ENCODE measurements around the gene SLC39A11. TPM values are rescaled to one million over a fixed set of nuclear protein-coding genes. Genes with fewer than 3 reads are reported as not detected.

The SLC39A11 gene
- total RNA-seq, 1 donor from 2014 or later: 46.1 TPM

- ATAC-seq (no peak), DNase-seq (ENCODE audit: low spot score) (no peak)
Observed at GRCh38 chr17:72984145-72984925, 108.2 kb downstream of the SLC39A11 start.

GRCh38 chr17:72982680-72983079 is 109.8 kb downstream of the SLC39A11 start:
- ATAC-seq: peak; percentile 82
- DNase-seq (ENCODE audit: low spot score): no peak

- DNase-seq (ENCODE audit: low spot score) (no peak), ATAC-seq (no peak)
Observed at GRCh38 chr17:72978593-72979218, 113.8 kb downstream of the SLC39A11 start.

DNA sequence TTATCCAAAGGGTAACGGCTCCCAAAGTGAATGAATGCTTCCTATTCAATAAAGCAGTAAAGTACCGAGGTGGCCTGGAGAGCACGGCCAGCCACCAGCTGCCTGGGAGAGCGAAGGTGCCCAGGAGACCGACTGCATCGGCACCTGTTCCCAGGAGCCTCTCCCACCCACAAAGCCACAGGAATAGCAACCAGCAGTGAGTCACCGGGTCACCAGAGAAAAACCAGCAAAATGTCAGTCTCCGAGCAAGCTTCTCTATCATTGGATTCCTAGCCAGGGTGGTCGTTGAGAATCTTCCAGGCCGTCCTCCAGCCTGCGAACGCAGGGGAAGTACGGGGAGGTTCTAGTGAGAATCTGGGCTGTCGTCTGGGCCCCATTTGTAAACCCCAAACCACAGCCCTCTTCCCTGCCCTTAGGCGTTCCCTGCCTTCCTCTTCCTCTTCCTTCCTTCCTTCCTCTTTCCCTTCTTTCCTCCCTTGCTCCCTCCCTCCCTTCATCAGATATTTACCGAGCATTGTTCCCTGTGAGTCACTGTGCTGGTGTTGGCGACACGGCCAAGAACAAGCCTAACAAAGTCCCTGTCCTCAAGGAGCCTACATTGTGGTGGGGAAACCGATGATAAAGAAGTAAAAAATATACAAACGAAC is 114.6 kb downstream of the SLC39A11 start:
- ATAC-seq (no peak), DNase-seq (ENCODE audit: low spot score) (no peak)

GRCh38 chr17:72976971-72977770 is 115.3 kb downstream of the SLC39A11 start:
- peak; percentile 65 for DNase-seq (ENCODE audit: low spot score)
- peak; percentile 87 for ATAC-seq

DNA sequence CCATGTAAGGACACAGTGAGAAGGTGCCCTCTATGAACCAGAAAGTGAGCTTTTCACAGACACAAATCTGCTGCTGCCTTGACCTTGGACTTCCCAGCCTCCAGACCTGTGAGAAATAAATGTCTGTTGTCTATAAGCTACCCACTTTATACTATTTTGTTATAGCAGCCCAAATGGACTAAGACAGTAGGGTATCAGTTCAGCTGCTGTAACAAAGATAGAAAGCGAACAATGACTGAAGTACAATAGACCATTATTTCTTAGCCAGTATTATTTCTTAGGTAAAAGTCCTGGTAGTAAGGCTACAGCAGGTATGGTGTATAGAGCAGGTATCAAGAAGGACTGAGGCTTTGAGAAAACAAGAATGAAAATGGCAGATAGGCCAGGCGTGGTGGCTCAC is 117.0 kb downstream of the SLC39A11 start:
- ATAC-seq (no peak), DNase-seq (ENCODE audit: low spot score) (no peak)

DNA sequence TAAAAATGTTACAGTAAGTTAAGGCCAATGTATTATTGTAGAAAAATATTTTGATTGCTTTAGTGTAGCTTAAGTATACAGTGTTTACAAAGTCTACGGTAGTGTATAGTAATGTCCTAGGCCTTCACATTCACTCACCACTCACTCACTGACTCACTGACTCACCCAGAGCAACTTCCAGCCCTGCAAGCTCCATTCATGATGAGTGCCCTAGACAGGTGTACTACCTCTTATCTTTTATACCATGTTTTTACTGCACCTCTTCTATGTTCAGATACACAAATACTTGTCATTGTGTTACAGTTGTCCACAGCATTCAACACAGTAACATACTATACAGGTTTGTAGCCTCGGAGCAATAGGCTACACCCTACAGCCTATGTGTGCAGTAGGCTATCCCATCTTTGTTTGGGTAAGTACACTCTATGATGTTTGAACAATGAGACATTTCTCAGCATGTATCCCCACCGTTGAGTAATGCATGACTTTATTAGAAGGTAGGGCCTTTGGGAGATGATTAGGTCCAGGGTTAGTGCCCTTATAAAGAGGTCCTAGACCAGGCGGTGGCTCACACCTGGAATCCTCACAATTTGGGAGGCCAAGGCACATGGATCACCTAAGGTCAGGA is 117.8 kb downstream of the SLC39A11 start:
- ATAC-seq (no peak), DNase-seq (ENCODE audit: low spot score) (no peak)

GRCh38 chr17:72972263-72972951 is 120.1 kb downstream of the SLC39A11 start:
- no peak for ATAC-seq
- DNase-seq (ENCODE audit: low spot score): no peak

GRCh38 chr17:72971226-72971880 is 121.1 kb downstream of the SLC39A11 start:
- DNase-seq (ENCODE audit: low spot score) (no peak), ATAC-seq (no peak)

- ATAC-seq (no peak), DNase-seq (ENCODE audit: low spot score) (no peak)
Observed at GRCh38 chr17:72970797-72971196, 121.7 kb downstream of the SLC39A11 start.

- no peak for DNase-seq (ENCODE audit: low spot score)
- ATAC-seq: no peak
Observed at GRCh38 chr17:72970246-72970645, 122.2 kb downstream of the SLC39A11 start.

- DNase-seq (ENCODE audit: low spot score): no peak
- ATAC-seq: no peak
Observed at GRCh38 chr17:72969293-72969906, 123.1 kb downstream of the SLC39A11 start.

- DNase-seq (ENCODE audit: low spot score) (peak; percentile 65), ATAC-seq (peak; percentile 84)
Observed at GRCh38 chr17:72968798-72969197, 123.7 kb downstream of the SLC39A11 start.

- ATAC-seq: no peak
- DNase-seq (ENCODE audit: low spot score): no peak
Observed at GRCh38 chr17:72967977-72968585, 124.4 kb downstream of the SLC39A11 start.

DNA sequence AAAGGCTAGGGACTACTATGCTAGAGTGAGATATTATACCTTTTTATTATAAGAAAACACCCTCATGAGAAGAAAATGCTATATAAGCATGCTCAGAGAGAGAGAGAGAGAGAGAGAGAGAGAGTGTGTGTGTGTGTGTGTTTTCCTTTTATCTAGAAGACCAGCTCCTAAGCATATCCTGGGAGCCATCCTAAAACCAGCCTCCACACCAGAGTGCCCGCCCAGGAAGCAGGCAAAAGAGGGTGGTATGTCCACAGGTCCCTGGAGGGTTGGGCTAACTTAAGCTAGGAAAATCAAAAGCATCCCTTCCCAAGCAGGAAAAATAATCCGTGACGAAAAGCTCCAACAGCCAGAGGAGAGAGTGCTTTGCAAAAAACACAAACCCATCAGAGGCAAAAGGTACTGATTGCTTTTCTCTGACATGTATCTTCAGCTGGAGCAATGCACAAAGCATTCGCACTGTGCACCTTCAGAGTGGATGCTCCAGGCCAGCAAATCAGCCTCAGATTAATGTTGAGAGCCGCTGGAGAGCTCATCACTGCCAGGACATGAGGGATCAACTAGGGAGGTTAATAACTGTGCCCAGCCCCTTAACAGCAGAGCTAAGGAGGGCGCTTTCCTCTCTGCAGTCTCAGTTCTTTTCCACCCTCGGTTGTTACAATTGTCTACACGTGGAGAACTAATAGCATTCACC is 125.1 kb downstream of the SLC39A11 start:
- DNase-seq (ENCODE audit: low spot score): no peak
- no peak for ATAC-seq

GRCh38 chr17:72962106-72962505 is 130.4 kb downstream of the SLC39A11 start:
- DNase-seq (ENCODE audit: low spot score): no peak
- ATAC-seq: peak; percentile 75

DNA sequence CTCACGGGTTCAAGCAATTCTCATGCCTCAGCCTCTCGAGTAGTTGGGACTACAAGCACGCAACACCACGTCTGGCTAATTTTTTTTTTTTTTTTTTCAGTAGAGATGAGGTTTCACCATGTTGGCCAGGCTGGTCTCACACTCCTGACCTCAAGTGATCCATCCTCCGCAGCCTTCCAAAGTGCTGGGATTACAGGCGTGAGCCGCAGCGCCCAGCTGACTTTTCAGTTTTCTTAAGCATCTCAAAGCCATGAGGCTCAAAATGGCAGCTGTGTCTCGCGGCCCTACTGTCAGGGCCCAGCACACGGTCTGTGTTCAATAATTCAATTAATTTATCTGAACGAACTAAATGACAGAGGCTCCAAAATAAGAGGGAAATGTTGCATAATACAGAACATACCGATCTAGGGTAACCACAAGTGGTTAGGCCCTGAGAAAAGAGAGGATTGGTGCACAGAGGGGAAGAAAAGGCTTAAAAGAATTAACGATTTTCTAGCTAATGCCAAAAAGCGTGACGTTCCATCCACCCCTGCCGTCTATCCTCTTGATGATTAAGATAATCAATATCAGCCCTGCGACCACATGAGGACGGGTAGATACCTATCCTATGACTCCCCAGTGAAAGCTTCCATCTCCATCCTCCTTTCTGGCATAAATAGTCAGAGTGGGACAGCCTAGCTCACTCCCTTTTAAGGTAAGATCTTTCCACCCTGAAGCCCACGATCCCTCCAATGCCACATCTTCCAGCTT is 136.9 kb downstream of the SLC39A11 start:
- no peak for ATAC-seq
- DNase-seq (ENCODE audit: low spot score): no peak

All from left lobe of liver (tissue), 2 donors.